Measurements from ENCODE around the gene DCBLD1.

DCBLD1 gene

DNA sequence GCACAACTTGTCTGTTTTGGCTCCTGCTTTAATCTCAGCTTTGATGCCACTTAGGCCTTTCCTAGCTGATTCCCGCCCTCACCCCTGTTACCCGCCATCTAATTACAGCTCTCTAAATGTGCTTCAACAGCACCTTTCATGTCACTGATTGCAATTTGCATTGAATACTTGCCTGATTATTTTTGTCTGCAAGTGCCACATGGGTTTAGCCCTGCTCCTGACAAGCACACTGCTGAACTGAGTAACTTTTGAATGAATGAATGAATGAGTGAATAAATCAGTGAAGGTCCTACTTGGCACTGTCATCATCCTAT, 591 bp upstream of the DCBLD1 start:
- H3K4me3 ChIP-seq (ENCODE audit: low read length): peak overlapping the region; percentile 84
- no peak for TF ChIP-seq CTCF (IDR thresholded peaks at IDR 0.05; ENCODE audit: insufficient read depth, low read depth, low read length, missing control alignments)
- no peak for DNase-seq (ENCODE audit: low read depth)

DNA sequence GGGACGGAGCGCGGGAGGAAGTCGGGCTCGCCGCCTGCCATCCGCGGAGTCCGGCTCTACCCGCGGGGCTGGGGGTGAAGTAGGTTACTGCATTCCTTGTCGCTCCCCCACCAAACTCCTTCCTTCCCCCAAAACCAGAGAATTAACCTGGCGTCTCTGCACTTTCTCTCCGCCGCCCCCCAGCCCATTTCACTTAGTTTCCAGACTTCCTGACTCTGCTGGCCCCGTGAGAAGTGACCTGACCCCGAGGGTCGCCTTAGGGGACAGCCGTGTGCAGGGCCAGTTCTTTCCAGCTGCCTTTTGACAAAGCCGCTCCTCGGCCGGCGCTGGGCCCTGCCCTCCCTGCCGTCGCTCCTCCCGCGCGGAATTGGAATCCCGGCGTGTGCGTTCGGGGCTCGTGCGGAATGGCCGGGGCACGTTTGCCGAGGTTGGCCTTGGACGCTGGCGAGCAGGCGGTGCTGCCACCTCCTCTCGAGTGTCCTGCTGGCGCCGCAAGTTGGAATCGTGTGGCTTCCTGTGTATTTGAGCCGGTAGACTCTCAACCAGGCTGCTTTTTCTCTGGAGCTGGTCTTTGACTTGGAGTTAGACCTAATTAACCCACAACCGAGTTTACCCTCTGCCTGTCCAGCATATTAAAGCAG, 650 bp downstream of the DCBLD1 start:
- no peak for TF ChIP-seq CTCF (IDR thresholded peaks at IDR 0.05; ENCODE audit: insufficient read depth, low read depth, low read length, missing control alignments)
- H3K4me3 ChIP-seq (ENCODE audit: low read length): peak overlapping the region; percentile 84
- DNase-seq (ENCODE audit: low read depth): peak; percentile 60

GRCh38 chr6:117483645-117484016, 1.2 kb downstream of the DCBLD1 start:
- peak; percentile 46 for DNase-seq (ENCODE audit: low read depth)
- peak overlapping the region; percentile 84 for H3K4me3 ChIP-seq (ENCODE audit: low read length)
- no peak for TF ChIP-seq CTCF (IDR thresholded peaks at IDR 0.05; ENCODE audit: insufficient read depth, low read depth, low read length, missing control alignments)

DNA sequence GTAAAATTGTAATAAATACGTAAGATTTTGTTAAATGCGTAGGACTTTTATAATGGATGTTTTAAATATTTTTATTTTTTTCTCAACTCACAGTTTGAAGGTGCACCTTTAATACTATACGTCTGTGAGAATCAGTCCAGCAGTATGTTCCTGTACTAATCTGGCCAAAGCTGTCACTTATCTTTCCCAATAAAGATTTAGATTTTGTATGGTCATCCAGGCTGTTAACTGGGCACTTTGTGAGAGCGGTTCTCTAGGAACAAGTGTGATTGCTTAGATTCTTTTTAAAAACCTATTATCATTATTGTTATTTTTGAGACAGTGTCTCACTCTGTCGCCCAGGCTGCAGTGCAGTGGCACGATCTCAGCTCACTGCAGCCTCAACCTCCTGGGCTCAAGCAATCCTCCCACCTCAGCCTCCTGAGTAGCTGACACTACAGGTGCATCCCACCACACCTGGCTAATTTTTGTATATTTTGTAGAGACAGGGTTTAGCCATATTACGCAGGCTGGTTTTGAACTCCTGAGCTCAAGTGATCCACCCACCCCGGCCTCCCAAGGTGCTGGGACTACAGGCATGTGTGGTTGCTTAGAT, 1.7 kb downstream of the DCBLD1 start:
- DNase-seq (ENCODE audit: low read depth): no peak
- peak overlapping the region; percentile 84 for H3K4me3 ChIP-seq (ENCODE audit: low read length)
- TF ChIP-seq CTCF (IDR thresholded peaks at IDR 0.05; ENCODE audit: insufficient read depth, low read depth, low read length, missing control alignments): no peak

GRCh38 chr6:117485433-117485832, 3.0 kb downstream of the DCBLD1 start:
- no peak for TF ChIP-seq CTCF (IDR thresholded peaks at IDR 0.05; ENCODE audit: insufficient read depth, low read depth, low read length, missing control alignments)
- no peak for DNase-seq (ENCODE audit: low read depth)
- no peak overlapping the region for H3K4me3 ChIP-seq (ENCODE audit: low read length)

- DNase-seq (ENCODE audit: low read depth): no peak
- TF ChIP-seq CTCF (IDR thresholded peaks at IDR 0.05; ENCODE audit: insufficient read depth, low read depth, low read length, missing control alignments): no peak
- H3K4me3 ChIP-seq (ENCODE audit: low read length): no peak overlapping the region
Measured at GRCh38 chr6:117487821-117488220, 5.3 kb downstream of the DCBLD1 start.

DNA sequence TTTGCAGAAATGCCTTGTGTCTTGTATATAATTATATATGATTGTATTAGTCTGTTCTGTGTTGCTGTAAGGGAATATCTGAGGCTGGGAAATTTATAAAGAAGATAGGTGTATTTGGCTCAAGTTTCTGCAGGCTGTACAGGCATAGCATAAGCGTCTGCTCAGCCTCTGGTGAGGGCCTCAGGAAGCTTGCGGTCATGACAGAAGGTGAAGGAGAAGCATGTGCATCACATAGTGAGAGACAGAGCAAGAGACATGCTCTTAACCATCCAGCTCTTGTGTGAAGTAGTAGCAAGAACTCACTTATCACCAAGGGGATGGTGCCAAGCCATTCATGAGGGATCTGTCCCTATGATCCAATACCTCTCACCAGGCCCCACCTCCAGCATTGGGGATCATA, 6.5 kb downstream of the DCBLD1 start:
- DNase-seq (ENCODE audit: low read depth): no peak
- H3K4me3 ChIP-seq (ENCODE audit: low read length): no peak overlapping the region
- no peak for TF ChIP-seq CTCF (IDR thresholded peaks at IDR 0.05; ENCODE audit: insufficient read depth, low read depth, low read length, missing control alignments)

Data from epithelial cell of esophagus (primary cell).